Liver (tissue), 9 donors: Measurements from ENCODE around the gene DNAL4. TPM values are rescaled to one million over a fixed set of nuclear protein-coding genes. Genes with fewer than 3 reads are reported as not detected.
"Not testable (repeated sequence)": the region's sequence is repeated elsewhere in the genome, so short reads cannot be mapped to it uniquely, and the experiment has no call there.

ENCODE experiments used
- DNase-seq: peaks from one replicate; pipeline ENCODE4 v3.0.0-alpha.2; 2017; ENCODE audit warnings: low spot score
- H3K27ac ChIP-seq, 2 donors: one replicate each; pipeline ENCODE4 v1.7.0; 2013; ENCODE audit warnings: inconsistent platforms in 2 of 2, low read length in 2 of 2, control low read depth in 1 of 2, low read depth in 1 of 2, mild to moderate bottlenecking in 1 of 2
- H3K27me3 ChIP-seq, 4 donors: one replicate each; pipeline versions ENCODE4 v1.6.1 to v1.7.0; 2013; ENCODE audit warnings: low read length in 3 of 4, inconsistent platforms in 1 of 4, mild to moderate bottlenecking in 1 of 4, moderate library complexity in 1 of 4; ENCODE audit not compliant: control insufficient read depth in 4 of 4, insufficient read depth in 4 of 4
- H3K36me3 ChIP-seq, 4 donors: one replicate each; pipeline versions ENCODE4 v1.6.1 to v1.7.0; 2013; ENCODE audit warnings: low read length in 3 of 4, mild to moderate bottlenecking in 3 of 4, low read depth in 1 of 4, moderate library complexity in 1 of 4; ENCODE audit not compliant: control insufficient read depth in 4 of 4, insufficient read depth in 3 of 4
- H3K4me1 ChIP-seq, 4 donors: one replicate each; pipeline versions ENCODE4 v1.6.1 to v1.7.0; 2013; ENCODE audit warnings: low read length in 3 of 4, mild to moderate bottlenecking in 3 of 4, moderate library complexity in 1 of 4; ENCODE audit not compliant: control insufficient read depth in 4 of 4, insufficient read depth in 4 of 4
- H3K4me3 ChIP-seq, 3 donors: one replicate each; pipeline versions ENCODE4 v1.6.1 to v1.7.0; 2013; ENCODE audit warnings: low read length in 3 of 3, control low read depth in 1 of 3, low read depth in 1 of 3, mild to moderate bottlenecking in 1 of 3
- H3K9ac ChIP-seq, 2 donors: one replicate each; pipeline ENCODE4 v1.7.0; 2013; ENCODE audit warnings: low read length in 2 of 2, mild to moderate bottlenecking in 2 of 2, moderate library complexity in 2 of 2, control low read depth in 1 of 2, low read depth in 1 of 2
- H3K9me3 ChIP-seq, 4 donors: one replicate each; pipeline versions ENCODE4 v1.6.1 to v1.7.0; 2013; ENCODE audit warnings: low read length in 3 of 4; ENCODE audit not compliant: control insufficient read depth in 4 of 4
- CTCF ChIP-seq: fragments of 150-350 bp; IDR thresholded peaks from 2 replicates; pipeline ENCODE4 v1.5.1; 2017; ENCODE audit warnings: improper control_type of control experiment, low read depth, low read length; ENCODE audit not compliant: missing input control
- EGR1 ChIP-seq, 2 donors: IDR thresholded peaks; 2 replicates each; pipeline ENCODE4 v1.6.1; 2016 to 2018; ENCODE audit warnings: antibody characterized with exemption in 2 of 2, low read depth in 2 of 2
- FOXA2 ChIP-seq: IDR thresholded peaks from 2 replicates; pipeline ENCODE4 v1.6.1; 2016; ENCODE audit warnings: antibody characterized with exemption
- GABPA ChIP-seq, 2 donors: IDR thresholded peaks in 1 of 2; conservative IDR thresholded peaks in 1 of 2; 2 replicates each; pipeline ENCODE4 v1.6.1; 2016; ENCODE audit warnings: antibody characterized with exemption in 2 of 2, mild to moderate bottlenecking in 1 of 2, moderate library complexity in 1 of 2
- HNF4A ChIP-seq, 2 donors: conservative IDR thresholded peaks; 2 replicates each; pipeline ENCODE4 v1.6.1; 2016; ENCODE audit warnings: antibody characterized with exemption in 2 of 2, mild to moderate bottlenecking in 2 of 2
- JUND ChIP-seq, 2 donors: IDR thresholded peaks; 2 replicates each; pipeline ENCODE4 v1.6.1; 2016; ENCODE audit warnings: antibody characterized with exemption in 2 of 2
- MAX ChIP-seq: IDR thresholded peaks from 2 replicates; pipeline ENCODE4 v1.6.1; 2016; ENCODE audit warnings: antibody characterized with exemption
- NR2F2 ChIP-seq: IDR thresholded peaks from 2 replicates; pipeline ENCODE4 v1.6.1; 2016; ENCODE audit warnings: antibody characterized with exemption
- RAD21 ChIP-seq, 2 donors: IDR thresholded peaks; 2 replicates each; pipeline ENCODE4 v1.6.1; 2016; ENCODE audit warnings: antibody characterized with exemption in 2 of 2, mild to moderate bottlenecking in 2 of 2
- RXRA ChIP-seq, 2 donors: IDR thresholded peaks; 2 replicates each; pipeline ENCODE4 v1.6.1; 2017 to 2018; ENCODE audit warnings: antibody characterized with exemption in 2 of 2, mild to moderate bottlenecking in 1 of 2
- SP1 ChIP-seq: IDR thresholded peaks from 2 replicates; pipeline ENCODE4 v1.6.1; 2018; ENCODE audit warnings: antibody characterized with exemption, mild to moderate bottlenecking
- YY1 ChIP-seq: IDR thresholded peaks from 2 replicates; pipeline ENCODE4 v1.6.1; 2016; ENCODE audit warnings: antibody characterized with exemption, mild to moderate bottlenecking
- WGBS: extraction: QIAGEN DNeasy Blood & Tissue Kit; methylation state at CpG from one replicate; pipeline ENCODE4 v1.1.7; 2013; 5-methylcytosine and 5-hydroxymethylcytosine counted together
- polyA plus RNA-seq, 2 donors: library from polyadenylated mRNA; stranded (reverse) in 1 of 2; unstranded in 1 of 2; fragments of 200-250 nt in 1 of 2; fragments of >200 nt in 1 of 2; fragmentation: Nextera tagmentation in 1 of 2; extraction: Ambion mirVana in 1 of 2; gene quantifications; one replicate each; pipeline versions ENCODE4 v1.2.1 to v1.2.3, GENCODE V29; 2013 to 2015
- total RNA-seq, 2 donors: library from RNA; depleted of rRNA; stranded (reverse); fragments of >200 nt; gene quantifications; one replicate each; pipeline ENCODE4 v1.2.3, GENCODE V29; 2014
- TF ChIP-seq, protein P1 (sequence below): IDR thresholded peaks from 2 replicates; pipeline ENCODE4 v1.6.1; 2016; ENCODE audit warnings: antibody characterized with exemption
- donor health status: healthy.
- donor health status: healthy.
- donor health status: healthy.
- donor health status: healthy.
- donor health status: healthy.

The DNAL4 gene
- total and polyA plus RNA-seq, 4 donors = 4.0 to 5.6 (median 4.9) TPM

DNA sequence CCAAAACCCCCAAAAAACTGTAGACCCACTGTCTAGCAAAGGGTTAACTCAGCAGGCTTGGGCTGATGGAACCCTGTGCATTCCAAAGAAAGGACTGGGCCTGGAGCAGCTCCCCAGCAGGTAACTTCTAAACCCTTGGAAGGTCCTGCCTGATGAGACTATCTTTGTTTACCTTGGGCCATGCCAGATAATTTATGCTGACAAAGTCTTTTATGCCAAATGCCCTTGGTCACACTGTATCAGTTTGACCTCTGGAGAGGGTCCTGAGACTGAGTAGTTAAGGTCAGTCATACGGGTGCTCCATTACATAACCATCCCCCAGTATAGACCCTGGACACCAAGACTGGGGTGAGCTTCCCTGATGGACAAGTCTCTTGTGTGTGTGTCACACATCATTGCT lies 21.9 kb upstream of the DNAL4 start:
- H3K27ac ChIP-seq = no peak overlapping the region
- TF ChIP-seq SP1 (no peak), MAX (no peak), YY1 (no peak)
- DNase-seq = no peak
- H3K4me1 ChIP-seq = no peaks in the 10 kb centered on the region
- H3K27me3 ChIP-seq = no peaks in the 10 kb centered on the region
- no peak overlapping the region for H3K9ac ChIP-seq
- H3K36me3 ChIP-seq = no peaks in the 10 kb centered on the region
- WGBS = 27% methylated on average over 1 of the region's 1 CpG
- no peak overlapping the region for H3K4me3 ChIP-seq
- H3K9me3 ChIP-seq = no peaks in the 10 kb centered on the region

GRCh38 chr22:38811241-38811640 lies 17.3 kb upstream of the DNAL4 start:
- Histone ChIP-seq H3K9ac (no peak overlapping the region), H3K36me3 (no peaks in the 10 kb centered on the region), H3K4me3 (no peak overlapping the region), H3K9me3 (peaks cover 0 to 3% (median 0%) of the 10 kb centered on the region in 4 donors), H3K27ac (no peak overlapping the region), H3K27me3 (no peaks in the 10 kb centered on the region), H3K4me1 (no peaks in the 10 kb centered on the region)
- 79% methylated on average over 2 of the region's 2 CpGs for WGBS
- no peak for TF ChIP-seq RAD21 (IDR thresholded peaks at IDR 0.05)
- TF ChIP-seq RXRA (IDR thresholded peaks at IDR 0.05) = no peak
- TF ChIP-seq YY1 = no peak
- TF ChIP-seq FOXA2 = no peak
- TF ChIP-seq CTCF = no peak
- TF ChIP-seq GABPA (IDR thresholded peaks at IDR 0.05 in 1 of 2, conservative IDR thresholded peaks at IDR 0.05 in 1 of 2) = no peak
- no peak for TF ChIP-seq MAX
- no peak for TF ChIP-seq NR2F2
- no peak for TF ChIP-seq HNF4A (conservative IDR thresholded peaks at IDR 0.05)
- no peak for TF ChIP-seq SP1
- no peak for TF ChIP-seq JUND (IDR thresholded peaks at IDR 0.05)
- TF ChIP-seq EGR1 (IDR thresholded peaks at IDR 0.05; ENCODE audit: low read depth in 2 of 2) = no peak
- TF ChIP-seq, protein P1, sequence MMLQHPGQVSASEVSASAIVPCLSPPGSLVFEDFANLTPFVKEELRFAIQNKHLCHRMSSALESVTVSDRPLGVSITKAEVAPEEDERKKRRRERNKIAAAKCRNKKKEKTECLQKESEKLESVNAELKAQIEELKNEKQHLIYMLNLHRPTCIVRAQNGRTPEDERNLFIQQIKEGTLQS = no peak
- no peak for DNase-seq

GRCh38 chr22:38805041-38805593 lies 11.2 kb upstream of the DNAL4 start:
- not testable (repeated sequence) for H3K9me3 ChIP-seq, H3K4me1 ChIP-seq, H3K4me3 ChIP-seq, H3K27ac ChIP-seq, H3K9ac ChIP-seq, H3K27me3 ChIP-seq, DNase-seq, H3K36me3 ChIP-seq
- 81% methylated on average over 8 of the region's 8 CpGs for WGBS
